B cell (primary cell): Measurements from ENCODE around the gene ZNF441. TPM values are rescaled to one million over a fixed set of nuclear protein-coding genes. Genes with fewer than 3 reads are reported as not detected.

Experiments
- ATAC-seq: fragments of 200-7000 bp; cut with Tn5 transposase; one replicate; pipeline ENCODE4 v1.10.0; 2021; ENCODE audit warnings: low read depth, mild to moderate bottlenecking, moderate number of reproducible peaks, moderate library complexity
- CTCF ChIA-PET: fragments of 350-600 bp; sonication (Branson Sonifier 250); formaldehyde crosslinking; loops from one replicate; lab custom pipeline; 2021; ENCODE audit warnings: antibody characterized with exemption, inconsistent platforms; lab: Charles Lee
- POLR2A ChIA-PET: fragments of 350-600 bp; sonication (Branson Sonifier 250); formaldehyde crosslinking; loops from one replicate; lab custom pipeline; 2021; ENCODE audit warnings: antibody characterized with exemption; lab: Charles Lee
- DNase-seq: peaks from one replicate; pipeline ENCODE4 v3.0.0; 2013
- H2AFZ ChIP-seq: 2 replicates; pipeline ENCODE4 v1.6.1; 2012; ENCODE audit warnings: mild to moderate bottlenecking, low read depth, low read length; ENCODE audit not compliant: insufficient read depth, poor library complexity, severe bottlenecking
- H3K27ac ChIP-seq, 2 donors: 1 replicate in 1 of 2; 2 replicates in 1 of 2; pipeline ENCODE4 v1.5.1; 2012 to 2013; ENCODE audit warnings: low read length in 2 of 2, mild to moderate bottlenecking in 2 of 2, moderate library complexity in 1 of 2
- H3K27me3 ChIP-seq, 4 experiments: fragments of 200-600 bp in 1 of 4; sonication (generic) in 1 of 4; replicated peaks in 1 of 4; 1 replicate in 2 of 4; 2 replicates in 2 of 4; pipeline versions ENCODE4 v1.6.1 to v1.7.0; 2013 to 2016; ENCODE audit warnings: low read length in 3 of 4, mild to moderate bottlenecking in 2 of 4, mixed read lengths in 1 of 4, moderate library complexity in 1 of 4; ENCODE audit not compliant: insufficient read depth in 4 of 4, control insufficient read depth in 3 of 4; ENCODE audit errors: control extremely low read depth in 1 of 4
- H3K36me3 ChIP-seq, 2 experiments: replicated peaks in 1 of 2; 1 replicate in 1 of 2; 2 replicates in 1 of 2; pipeline versions ENCODE4 v1.6.1 to v1.7.1; 2013; ENCODE audit warnings: low read length in 1 of 2; ENCODE audit not compliant: insufficient read depth in 2 of 2, control insufficient read depth in 1 of 2; ENCODE audit errors: control extremely low read depth in 1 of 2, extremely low read depth in 1 of 2
- H3K4me1 ChIP-seq, 2 donors: fragments of 200-600 bp in 1 of 2; sonication (generic) in 1 of 2; 1 replicate in 1 of 2; 2 replicates in 1 of 2; pipeline versions ENCODE4 v1.5.1 to v1.6.1; 2013 to 2017; ENCODE audit warnings: low read length in 2 of 2; ENCODE audit not compliant: control insufficient read depth in 2 of 2, insufficient read depth in 2 of 2
- H3K4me2 ChIP-seq: replicated peaks from 2 replicates; pipeline ENCODE3; 2012; ENCODE audit warnings: mild to moderate bottlenecking, low read depth, low read length; ENCODE audit not compliant: poor library complexity, severe bottlenecking
- H3K4me3 ChIP-seq, 5 experiments: fragments of 200-600 bp in 1 of 5; sonication (generic) in 1 of 5; 1 replicate in 3 of 5; 2 replicates in 2 of 5; pipeline versions ENCODE4 v1.5.1 to v1.7.0; 2011 to 2016; ENCODE audit warnings: low read length in 4 of 5, mild to moderate bottlenecking in 4 of 5, low read depth in 2 of 5, control low read depth in 1 of 5, moderate library complexity in 1 of 5; ENCODE audit not compliant: insufficient read depth in 1 of 5; ENCODE audit errors: control extremely low read depth in 1 of 5, extremely low read depth in 1 of 5
- H3K79me2 ChIP-seq: fragments of 200-600 bp; sonication (generic); one replicate; pipeline ENCODE4 v1.6.0; 2016; ENCODE audit warnings: low read length; ENCODE audit not compliant: control insufficient read depth, insufficient read depth
- H3K9ac ChIP-seq: fragments of 200-600 bp; sonication (generic); 2 replicates; pipeline ENCODE4 v1.6.1; 2017; ENCODE audit warnings: mild to moderate bottlenecking, low read length, moderate library complexity
- H3K9me3 ChIP-seq, 3 donors: one replicate each; pipeline versions ENCODE4 v1.6.1 to v1.7.1; 2013; ENCODE audit warnings: low read length in 2 of 3; ENCODE audit not compliant: control insufficient read depth in 2 of 3, insufficient read depth in 1 of 3; ENCODE audit errors: control extremely low read depth in 1 of 3
- H4K20me1 ChIP-seq: 2 replicates; pipeline ENCODE4 v1.6.0; 2012; ENCODE audit warnings: mild to moderate bottlenecking, low read length; ENCODE audit not compliant: insufficient read depth, control insufficient read depth, poor library complexity, severe bottlenecking
- H3K27ac Mint-ChIP-seq: one replicate; pipeline ENCODE4 v1.8.0; 2021; ENCODE audit warnings: mixed read lengths
- H3K27me3 Mint-ChIP-seq: one replicate; pipeline ENCODE4 v1.8.0; 2021; ENCODE audit warnings: mixed read lengths
- H3K4me1 Mint-ChIP-seq: one replicate; pipeline ENCODE4 v1.8.0; 2021; ENCODE audit warnings: mixed read lengths
- H3K4me3 Mint-ChIP-seq: one replicate; pipeline ENCODE4 v1.8.0; 2021; ENCODE audit warnings: mixed read lengths
- H3K9me3 Mint-ChIP-seq: one replicate; pipeline ENCODE4 v1.8.0; 2022; ENCODE audit warnings: mixed read lengths; ENCODE audit not compliant: insufficient read depth
- CTCF ChIP-seq: fragments of 200-600 bp; IDR thresholded peaks from one replicate; pipeline ENCODE4 v1.8.0; 2022; ENCODE audit warnings: antibody characterized with exemption, mild to moderate bottlenecking
- EZH2 ChIP-seq: IDR thresholded peaks from 2 replicates; pipeline ENCODE4 v1.6.1; 2012; ENCODE audit warnings: borderline replicate concordance, low read depth, mild to moderate bottlenecking, moderate library complexity, low read length; ENCODE audit not compliant: insufficient read depth, poor library complexity, severe bottlenecking
- WGBS: methylation state at CpG from one replicate; pipeline ENCODE4 v1.1.5; 2013; ENCODE audit warnings: missing lambda C conversion rate; ENCODE audit not compliant: insufficient coverage; 5-methylcytosine and 5-hydroxymethylcytosine counted together
- intact Hi-C: fragments of 100-400 bp; cut with micrococcal nuclease; formaldehyde crosslinking; loops from one replicate; pipeline ENCODE4 v1.10.0; 2022
- polyA plus RNA-seq: library from polyadenylated mRNA; depleted of rRNA; stranded (reverse); fragments of >200 nt; gene quantifications from 2 replicates; pipeline ENCODE4 v1.2.3, GENCODE V29; 2012
- total RNA-seq, 2 donors: library from RNA; stranded (reverse); fragments of 120-200 nt in 1 of 2; gene quantifications; 1 replicate in 1 of 2; 2 replicates in 1 of 2; pipeline versions ENCODE4 v1.2.3 to v1.2.4, GENCODE V29; 2013 to 2022

The ZNF441 gene
- total and polyA plus RNA-seq, 2 donors (not counting 1 experiment from before 2014, with no cell fraction given): 7.4 to 43.5 TPM

GRCh38 chr19:11784356-11784755 lies 17.6 kb downstream of the ZNF441 start:
- Mint-ChIP-seq H3K9me3 (peaks cover 20% of the 10 kb centered on the region), H3K27me3 (no peaks in the 10 kb centered on the region), H3K27ac (no peak overlapping the region), H3K4me3 (no peak overlapping the region), H3K4me1 (no peaks in the 10 kb centered on the region)
- intact Hi-C loops: no loop called here
- H3K4me1 ChIP-seq: no peaks in the 10 kb centered on the region
- no peaks in the 10 kb centered on the region for H3K27me3 ChIP-seq
- peaks cover 30 to 88% (median 44%) of the 10 kb centered on the region in 3 donors for H3K9me3 ChIP-seq
- H3K36me3 ChIP-seq: peaks cover 19 to 26% of the 10 kb centered on the region in 2 experiments
- ChIA-PET POLR2A (no interaction called here), CTCF (no interaction called here)
- 100% methylated on average over 1 of the region's 3 CpGs for WGBS
- TF ChIP-seq EZH2: no peak
- no peak for TF ChIP-seq CTCF
- no peak overlapping the region for H3K9ac ChIP-seq
- H3K79me2 ChIP-seq: no peaks in the 10 kb centered on the region
- no peak overlapping the region for H3K4me2 ChIP-seq
- no peak overlapping the region for H3K27ac ChIP-seq
- no peak for DNase-seq
- no peak for ATAC-seq
- no peak overlapping the region for H2AFZ ChIP-seq
- H4K20me1 ChIP-seq: no peaks in the 10 kb centered on the region
- no peak overlapping the region for H3K4me3 ChIP-seq

DNA sequence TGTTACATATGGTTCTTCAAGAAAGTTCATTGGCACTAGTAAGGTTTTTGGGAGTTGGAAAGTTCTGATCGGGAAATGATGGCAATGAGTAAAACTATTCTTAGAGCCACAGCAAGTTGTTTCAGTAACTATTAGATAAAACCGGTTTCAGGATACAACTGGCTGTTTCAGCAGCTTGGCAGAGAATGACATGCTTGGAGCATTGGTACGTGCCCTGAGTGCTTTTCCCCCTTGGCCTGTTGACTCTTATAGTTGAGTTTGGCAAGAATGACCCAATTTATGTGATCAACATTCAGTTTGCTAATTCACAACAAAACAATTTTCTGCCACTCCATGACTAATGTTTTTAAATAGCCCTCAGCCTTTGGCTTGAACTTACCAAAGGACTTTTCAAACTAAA lies 20.7 kb downstream of the ZNF441 start:
- Histone ChIP-seq H3K4me2 (no peak overlapping the region), H3K4me3 (no peak overlapping the region), H3K27ac (no peak overlapping the region), H3K4me1 (no peaks in the 10 kb centered on the region), H3K9me3 (peaks cover 10 to 66% (median 47%) of the 10 kb centered on the region in 3 donors), H2AFZ (no peak overlapping the region), H3K9ac (no peak overlapping the region), H3K79me2 (no peaks in the 10 kb centered on the region), H4K20me1 (no peaks in the 10 kb centered on the region), H3K27me3 (no peaks in the 10 kb centered on the region), H3K36me3 (peaks cover 0 to 4% of the 10 kb centered on the region in 2 experiments)
- H3K27ac Mint-ChIP-seq: no peak overlapping the region
- 84% methylated on average over 3 of the region's 3 CpGs for WGBS
- ChIA-PET CTCF (interaction anchor here (2.3 kb wide), 1 partner anchor 10 kb away, joined by 18 read pairs; the partner anchor contains the start of gene ZNF491), POLR2A (no interaction called here)
- peaks cover 14% of the 10 kb centered on the region for H3K9me3 Mint-ChIP-seq
- intact Hi-C loops: no loop called here
- H3K4me1 Mint-ChIP-seq: no peaks in the 10 kb centered on the region
- H3K4me3 Mint-ChIP-seq: no peak overlapping the region
- DNase-seq (no peak), ATAC-seq (no peak)
- no peak for TF ChIP-seq CTCF
- no peak for TF ChIP-seq EZH2
- H3K27me3 Mint-ChIP-seq: no peaks in the 10 kb centered on the region
